Measurements from ENCODE around the gene CHRM4. TPM values are rescaled to one million over a fixed set of nuclear protein-coding genes. Genes with fewer than 3 reads are reported as not detected.
"Not testable (repeated sequence)": the region's sequence is repeated elsewhere in the genome, so short reads cannot be mapped to it uniquely, and the experiment has no call there.

CHRM4 gene
- total RNA-seq, 1 donor from 2014 or later, result 0.42 TPM

- Mint-ChIP-seq H3K27me3 (ENCODE audit: low read depth) (no peaks in the 10 kb centered on the region), H3K27ac (ENCODE audit: unreplicated experiment) (no peak overlapping the region), H3K4me1 (ENCODE audit: low read depth) (no peaks in the 10 kb centered on the region), H3K9me3 (ENCODE audit: low read depth) (no peaks in the 10 kb centered on the region), H3K4me3 (ENCODE audit: unreplicated experiment) (no peak overlapping the region), H3K36me3 (ENCODE audit: low read depth) (peaks cover 16% of the 10 kb centered on the region)
- DNase-seq (ENCODE audit: low spot score), result no peak
- TF ChIP-seq, protein P1, sequence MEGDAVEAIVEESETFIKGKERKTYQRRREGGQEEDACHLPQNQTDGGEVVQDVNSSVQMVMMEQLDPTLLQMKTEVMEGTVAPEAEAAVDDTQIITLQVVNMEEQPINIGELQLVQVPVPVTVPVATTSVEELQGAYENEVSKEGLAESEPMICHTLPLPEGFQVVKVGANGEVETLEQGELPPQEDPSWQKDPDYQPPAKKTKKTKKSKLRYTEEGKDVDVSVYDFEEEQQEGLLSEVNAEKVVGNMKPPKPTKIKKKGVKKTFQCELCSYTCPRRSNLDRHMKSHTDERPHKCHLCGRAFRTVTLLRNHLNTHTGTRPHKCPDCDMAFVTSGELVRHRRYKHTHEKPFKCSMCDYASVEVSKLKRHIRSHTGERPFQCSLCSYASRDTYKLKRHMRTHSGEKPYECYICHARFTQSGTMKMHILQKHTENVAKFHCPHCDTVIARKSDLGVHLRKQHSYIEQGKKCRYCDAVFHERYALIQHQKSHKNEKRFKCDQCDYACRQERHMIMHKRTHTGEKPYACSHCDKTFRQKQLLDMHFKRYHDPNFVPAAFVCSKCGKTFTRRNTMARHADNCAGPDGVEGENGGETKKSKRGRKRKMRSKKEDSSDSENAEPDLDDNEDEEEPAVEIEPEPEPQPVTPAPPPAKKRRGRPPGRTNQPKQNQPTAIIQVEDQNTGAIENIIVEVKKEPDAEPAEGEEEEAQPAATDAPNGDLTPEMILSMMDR (IDR thresholded peaks at IDR 0.05), result no peak
Measured at GRCh38 chr11:46374815-46375214, 16.8 kb downstream of the CHRM4 start.

- Mint-ChIP-seq H3K36me3 (ENCODE audit: low read depth) (peaks cover 16% of the 10 kb centered on the region), H3K4me1 (ENCODE audit: low read depth) (no peaks in the 10 kb centered on the region), H3K4me3 (ENCODE audit: unreplicated experiment) (no peak overlapping the region), H3K9me3 (ENCODE audit: low read depth) (no peaks in the 10 kb centered on the region), H3K27ac (ENCODE audit: unreplicated experiment) (no peak overlapping the region), H3K27me3 (ENCODE audit: low read depth) (no peaks in the 10 kb centered on the region)
- TF ChIP-seq, protein P1 (IDR thresholded peaks at IDR 0.05), result no peak
- no peak for DNase-seq (ENCODE audit: low spot score)
Measured at GRCh38 chr11:46373787-46374740, 17.5 kb downstream of the CHRM4 start.

- H3K9me3 Mint-ChIP-seq (ENCODE audit: low read depth); H3K4me1 Mint-ChIP-seq (ENCODE audit: low read depth); DNase-seq (ENCODE audit: low spot score); H3K27me3 Mint-ChIP-seq (ENCODE audit: low read depth); H3K27ac Mint-ChIP-seq (ENCODE audit: unreplicated experiment); H3K4me3 Mint-ChIP-seq (ENCODE audit: unreplicated experiment): not testable (repeated sequence)
- peaks cover 12% of the 10 kb centered on the region for H3K36me3 Mint-ChIP-seq (ENCODE audit: low read depth)
Measured at GRCh38 chr11:46372501-46372900, 19.1 kb downstream of the CHRM4 start.

GRCh38 chr11:46372086-46372485 is 19.5 kb downstream of the CHRM4 start:
- TF ChIP-seq, protein P1 (IDR thresholded peaks at IDR 0.05), result no peak
- Mint-ChIP-seq H3K27ac (ENCODE audit: unreplicated experiment) (no peak overlapping the region), H3K27me3 (ENCODE audit: low read depth) (no peaks in the 10 kb centered on the region), H3K4me1 (ENCODE audit: low read depth) (peaks cover 3% of the 10 kb centered on the region), H3K4me3 (ENCODE audit: unreplicated experiment) (no peak overlapping the region), H3K36me3 (ENCODE audit: low read depth) (peaks cover 8% of the 10 kb centered on the region), H3K9me3 (ENCODE audit: low read depth) (no peaks in the 10 kb centered on the region)
- no peak for DNase-seq (ENCODE audit: low spot score)

DNA sequence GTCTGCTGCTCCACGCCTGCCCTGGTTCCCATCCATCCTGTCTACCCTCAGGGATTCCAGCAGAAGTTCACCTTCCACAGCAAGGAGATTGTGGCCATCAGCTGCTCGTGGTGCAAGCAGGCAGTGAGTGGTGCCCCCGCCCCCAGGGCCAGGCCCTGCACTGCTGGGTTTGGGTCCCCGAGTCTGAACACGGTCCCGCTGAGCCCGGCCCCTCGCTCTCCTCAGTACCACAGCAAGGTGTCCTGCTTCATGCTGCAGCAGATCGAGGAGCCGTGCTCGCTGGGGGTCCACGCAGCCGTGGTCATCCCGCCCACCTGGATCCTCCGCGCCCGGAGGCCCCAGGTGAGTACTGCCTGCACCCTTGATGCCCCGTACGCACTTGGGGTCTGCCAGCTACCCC is 20.3 kb downstream of the CHRM4 start:
- H3K4me1 Mint-ChIP-seq (ENCODE audit: low read depth), result not testable (repeated sequence)

GRCh38 chr11:46370253-46370652 is 21.3 kb downstream of the CHRM4 start:
- peaks cover 5% of the 10 kb centered on the region for H3K36me3 Mint-ChIP-seq (ENCODE audit: low read depth)
- H3K4me1 Mint-ChIP-seq (ENCODE audit: low read depth), result peaks cover 3% of the 10 kb centered on the region
- TF ChIP-seq, protein P1 (IDR thresholded peaks at IDR 0.05), result no peak
- H3K27ac Mint-ChIP-seq (ENCODE audit: unreplicated experiment), result no peak overlapping the region
- no peak for DNase-seq (ENCODE audit: low spot score)
- no peak overlapping the region for H3K4me3 Mint-ChIP-seq (ENCODE audit: unreplicated experiment)
- no peaks in the 10 kb centered on the region for H3K27me3 Mint-ChIP-seq (ENCODE audit: low read depth)
- no peaks in the 10 kb centered on the region for H3K9me3 Mint-ChIP-seq (ENCODE audit: low read depth)

More for the DNA sequence above, 20.3 kb downstream of the CHRM4 start:
- H3K4me3 Mint-ChIP-seq (ENCODE audit: unreplicated experiment); H3K27me3 Mint-ChIP-seq (ENCODE audit: low read depth); H3K36me3 Mint-ChIP-seq (ENCODE audit: low read depth); DNase-seq (ENCODE audit: low spot score); H3K9me3 Mint-ChIP-seq (ENCODE audit: low read depth); H3K27ac Mint-ChIP-seq (ENCODE audit: unreplicated experiment): not testable (repeated sequence)

All from chondrocyte (in vitro differentiated cells).